CD14-positive monocyte (primary cell): Measurements from ENCODE around the gene CSGALNACT2. TPM values are rescaled to one million over a fixed set of nuclear protein-coding genes. Genes with fewer than 3 reads are reported as not detected.

Source experiments
- DNase-seq, 3 donors: peaks; one replicate each; pipeline ENCODE4 v3.0.0-alpha.2; 2011 to 2022
- H2AFZ ChIP-seq: 2 replicates; pipeline ENCODE4 v1.6.0; 2012; ENCODE audit warnings: mild to moderate bottlenecking, low read depth, low read length, inconsistent platforms; ENCODE audit not compliant: insufficient read depth, poor library complexity, severe bottlenecking
- H3K27ac ChIP-seq, 2 donors: 1 replicate in 1 of 2; 2 replicates in 1 of 2; pipeline ENCODE4 v1.5.1; 2012 to 2013; ENCODE audit warnings: low read length in 2 of 2, control low read depth in 1 of 2, inconsistent platforms in 1 of 2, low read depth in 1 of 2, mild to moderate bottlenecking in 1 of 2
- H3K27me3 ChIP-seq, 2 donors: one replicate each; pipeline versions ENCODE4 v1.6.0 to v1.6.1; 2011 to 2013; ENCODE audit warnings: low read length in 2 of 2; ENCODE audit not compliant: control insufficient read depth in 2 of 2, insufficient read depth in 2 of 2
- H3K36me3 ChIP-seq, 2 donors: replicated peaks in 1 of 2; 1 replicate in 1 of 2; 2 replicates in 1 of 2; pipeline versions ENCODE4 v1.5.1 to v1.6.1; 2012 to 2013; ENCODE audit warnings: low read length in 2 of 2, control low read depth in 1 of 2, inconsistent platforms in 1 of 2, mild to moderate bottlenecking in 1 of 2; ENCODE audit not compliant: insufficient read depth in 2 of 2, control insufficient read depth in 1 of 2
- H3K4me1 ChIP-seq, 2 donors: 1 replicate in 1 of 2; 2 replicates in 1 of 2; pipeline versions ENCODE4 v1.5.1 to v1.6.1; 2012 to 2013; ENCODE audit warnings: low read length in 2 of 2, control low read depth in 1 of 2, inconsistent platforms in 1 of 2, mild to moderate bottlenecking in 1 of 2, moderate library complexity in 1 of 2; ENCODE audit not compliant: insufficient read depth in 2 of 2, control insufficient read depth in 1 of 2
- H3K4me2 ChIP-seq: replicated peaks from 2 replicates; pipeline ENCODE3; 2012; ENCODE audit warnings: low read length, moderate library complexity, mild to moderate bottlenecking; ENCODE audit not compliant: poor library complexity, severe bottlenecking; ENCODE audit errors: extremely low read depth
- H3K4me3 ChIP-seq, 3 experiments: fragments of 200-600 bp in 1 of 3; sonication (generic) in 1 of 3; replicated peaks in 1 of 3; 1 replicate in 2 of 3; 2 replicates in 1 of 3; pipeline ENCODE4 v1.5.1; 2011 to 2013; ENCODE audit warnings: low read length in 3 of 3, mild to moderate bottlenecking in 3 of 3, control low read depth in 2 of 3, low read depth in 2 of 3, inconsistent platforms in 1 of 3, moderate library complexity in 1 of 3
- H3K79me2 ChIP-seq: 2 replicates; pipeline ENCODE4 v1.6.0; 2012; ENCODE audit warnings: mild to moderate bottlenecking, control low read depth, inconsistent platforms, low read length, moderate library complexity; ENCODE audit not compliant: insufficient read depth
- H3K9ac ChIP-seq: 2 replicates; pipeline ENCODE4 v1.6.0; 2017; ENCODE audit warnings: low read length, mild to moderate bottlenecking; ENCODE audit not compliant: insufficient read depth, poor library complexity, severe bottlenecking
- H3K9me3 ChIP-seq, 2 donors: replicated peaks in 1 of 2; 1 replicate in 1 of 2; 2 replicates in 1 of 2; pipeline versions ENCODE4 v1.5.1 to v1.6.1; 2012 to 2013; ENCODE audit warnings: low read length in 2 of 2, control low read depth in 1 of 2; ENCODE audit not compliant: control insufficient read depth in 1 of 2, insufficient read depth in 1 of 2
- H4K20me1 ChIP-seq: 2 replicates; pipeline ENCODE4 v1.6.0; 2012; ENCODE audit warnings: mild to moderate bottlenecking, low read length, control low read depth, moderate library complexity; ENCODE audit not compliant: insufficient read depth
- H3K27ac Mint-ChIP-seq, 7 donors: one replicate each; pipeline ENCODE4 v1.8.0; 2020; ENCODE audit warnings: mild to moderate bottlenecking in 7 of 7, mixed read lengths in 7 of 7, moderate library complexity in 6 of 7, inconsistent platforms in 2 of 7
- H3K27me3 Mint-ChIP-seq, 3 donors: one replicate each; pipeline ENCODE4 v1.8.0; 2021 to 2022; ENCODE audit warnings: low read depth in 3 of 3, mild to moderate bottlenecking in 3 of 3, mixed read lengths in 3 of 3, moderate library complexity in 3 of 3, inconsistent platforms in 1 of 3
- H3K36me3 Mint-ChIP-seq, 2 donors: one replicate each; pipeline ENCODE4 v1.8.0; 2020; ENCODE audit warnings: mixed read lengths in 2 of 2, inconsistent platforms in 1 of 2, mild to moderate bottlenecking in 1 of 2
- H3K4me1 Mint-ChIP-seq: one replicate; pipeline ENCODE4 v1.8.0; 2020; ENCODE audit warnings: mild to moderate bottlenecking, mixed read lengths
- H3K4me3 Mint-ChIP-seq, 2 donors: one replicate each; pipeline ENCODE4 v1.8.0; 2020; ENCODE audit warnings: mild to moderate bottlenecking in 2 of 2, mixed read lengths in 2 of 2, moderate library complexity in 1 of 2
- H3K9me3 Mint-ChIP-seq, 7 donors: one replicate each; pipeline ENCODE4 v1.8.0; 2020 to 2022; ENCODE audit warnings: mixed read lengths in 7 of 7, mild to moderate bottlenecking in 6 of 7, moderate library complexity in 6 of 7, inconsistent platforms in 2 of 7
- WGBS: methylation state at CpG from one replicate; pipeline ENCODE4 v1.1.5; 2013; ENCODE audit warnings: missing lambda C conversion rate; ENCODE audit not compliant: insufficient coverage; 5-methylcytosine and 5-hydroxymethylcytosine counted together
- intact Hi-C, 2 donors: fragments of 100-400 bp; cut with micrococcal nuclease; formaldehyde crosslinking; loops; one replicate each; pipeline versions ENCODE4 v1.15.0 to v1.15.1; 2023
- polyA plus RNA-seq, 3 donors: library from polyadenylated mRNA; depleted of rRNA in 1 of 3; unstranded in 2 of 3; stranded (reverse) in 1 of 3; fragments of 300-500 nt in 2 of 3; fragments of >200 nt in 1 of 3; fragmentation: Illumina TruSeq in 2 of 3; gene quantifications; 1 replicate in 2 of 3; 2 replicates in 1 of 3; pipeline ENCODE4 v1.2.3, GENCODE V29; 2012 to 2021
- TF ChIP-seq, protein P1 (sequence below): fragments of 200-600 bp; IDR thresholded peaks from one replicate; pipeline ENCODE4 v1.8.0; 2022; ENCODE audit warnings: antibody characterized with exemption, mild to moderate bottlenecking

Gene CSGALNACT2
- polyA plus RNA-seq, 3 donors, result 43.7 to 80.1 (median 48.2) TPM

DNA sequence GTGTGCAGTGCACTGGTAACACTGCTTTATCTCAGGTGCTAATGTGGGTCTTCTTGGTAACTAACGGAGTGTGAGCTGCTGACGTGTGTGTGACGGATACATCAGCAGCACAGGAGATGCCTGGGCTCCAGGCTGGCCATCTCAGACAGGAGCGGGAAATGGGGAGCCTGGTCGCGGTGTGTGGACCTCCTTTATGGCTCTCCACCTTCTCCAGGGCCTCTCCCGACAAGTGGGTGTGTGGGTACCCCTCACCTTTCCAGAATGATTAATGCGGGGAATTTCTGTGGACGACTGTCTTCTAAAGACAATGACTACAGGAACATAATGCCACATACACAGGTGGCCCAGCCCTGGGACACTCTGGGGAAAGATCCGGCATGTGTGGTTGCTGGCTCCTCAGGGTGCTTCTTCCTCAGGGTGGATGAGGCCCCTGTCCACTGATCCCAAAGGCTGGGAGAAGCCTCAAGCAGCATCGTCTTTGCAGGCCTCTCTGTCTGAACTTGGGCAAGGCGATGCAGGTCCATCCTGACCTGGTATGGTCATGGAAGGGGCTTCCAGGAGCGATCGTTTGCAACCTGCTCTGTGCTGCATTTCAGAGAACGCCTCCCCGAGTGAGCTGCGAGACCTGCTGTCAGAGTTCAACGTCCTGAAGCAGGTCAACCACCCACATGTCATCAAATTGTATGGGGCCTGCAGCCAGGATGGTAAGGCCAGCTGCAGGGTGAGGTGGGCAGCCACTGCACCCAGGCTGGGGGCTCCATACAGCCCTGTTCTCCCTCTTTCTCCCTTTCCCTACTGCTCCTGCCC, 20.3 kb upstream of the CSGALNACT2 start:
- Histone ChIP-seq H3K79me2 (no peaks in the 10 kb centered on the region), H3K4me3 (no peak overlapping the region), H3K36me3 (no peaks in the 10 kb centered on the region), H3K9ac (no peak overlapping the region), H3K27me3 (no peaks in the 10 kb centered on the region), H3K27ac (no peak overlapping the region), H3K4me2 (no peak overlapping the region), H2AFZ (no peak overlapping the region), H3K4me1 (peaks cover 33 to 49% of the 10 kb centered on the region in 2 donors), H4K20me1 (no peaks in the 10 kb centered on the region), H3K9me3 (no peaks in the 10 kb centered on the region)
- DNase-seq, result no peak
- Mint-ChIP-seq H3K27me3 (peaks cover 1 to 7% (median 2%) of the 10 kb centered on the region in 3 donors), H3K36me3 (no peaks in the 10 kb centered on the region), H3K27ac (peak overlapping the region in 3 of 7 donors; percentile 26 to 42 (median 37)), H3K4me1 (peaks cover 44% of the 10 kb centered on the region), H3K4me3 (no peak overlapping the region), H3K9me3 (peaks cover 0 to 2% (median 0%) of the 10 kb centered on the region in 7 donors)
- TF ChIP-seq, protein P1, sequence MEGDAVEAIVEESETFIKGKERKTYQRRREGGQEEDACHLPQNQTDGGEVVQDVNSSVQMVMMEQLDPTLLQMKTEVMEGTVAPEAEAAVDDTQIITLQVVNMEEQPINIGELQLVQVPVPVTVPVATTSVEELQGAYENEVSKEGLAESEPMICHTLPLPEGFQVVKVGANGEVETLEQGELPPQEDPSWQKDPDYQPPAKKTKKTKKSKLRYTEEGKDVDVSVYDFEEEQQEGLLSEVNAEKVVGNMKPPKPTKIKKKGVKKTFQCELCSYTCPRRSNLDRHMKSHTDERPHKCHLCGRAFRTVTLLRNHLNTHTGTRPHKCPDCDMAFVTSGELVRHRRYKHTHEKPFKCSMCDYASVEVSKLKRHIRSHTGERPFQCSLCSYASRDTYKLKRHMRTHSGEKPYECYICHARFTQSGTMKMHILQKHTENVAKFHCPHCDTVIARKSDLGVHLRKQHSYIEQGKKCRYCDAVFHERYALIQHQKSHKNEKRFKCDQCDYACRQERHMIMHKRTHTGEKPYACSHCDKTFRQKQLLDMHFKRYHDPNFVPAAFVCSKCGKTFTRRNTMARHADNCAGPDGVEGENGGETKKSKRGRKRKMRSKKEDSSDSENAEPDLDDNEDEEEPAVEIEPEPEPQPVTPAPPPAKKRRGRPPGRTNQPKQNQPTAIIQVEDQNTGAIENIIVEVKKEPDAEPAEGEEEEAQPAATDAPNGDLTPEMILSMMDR, result no peak
- intact Hi-C loops, result no loop called here
- 92% methylated on average over 13 of the region's 18 CpGs for WGBS

DNA sequence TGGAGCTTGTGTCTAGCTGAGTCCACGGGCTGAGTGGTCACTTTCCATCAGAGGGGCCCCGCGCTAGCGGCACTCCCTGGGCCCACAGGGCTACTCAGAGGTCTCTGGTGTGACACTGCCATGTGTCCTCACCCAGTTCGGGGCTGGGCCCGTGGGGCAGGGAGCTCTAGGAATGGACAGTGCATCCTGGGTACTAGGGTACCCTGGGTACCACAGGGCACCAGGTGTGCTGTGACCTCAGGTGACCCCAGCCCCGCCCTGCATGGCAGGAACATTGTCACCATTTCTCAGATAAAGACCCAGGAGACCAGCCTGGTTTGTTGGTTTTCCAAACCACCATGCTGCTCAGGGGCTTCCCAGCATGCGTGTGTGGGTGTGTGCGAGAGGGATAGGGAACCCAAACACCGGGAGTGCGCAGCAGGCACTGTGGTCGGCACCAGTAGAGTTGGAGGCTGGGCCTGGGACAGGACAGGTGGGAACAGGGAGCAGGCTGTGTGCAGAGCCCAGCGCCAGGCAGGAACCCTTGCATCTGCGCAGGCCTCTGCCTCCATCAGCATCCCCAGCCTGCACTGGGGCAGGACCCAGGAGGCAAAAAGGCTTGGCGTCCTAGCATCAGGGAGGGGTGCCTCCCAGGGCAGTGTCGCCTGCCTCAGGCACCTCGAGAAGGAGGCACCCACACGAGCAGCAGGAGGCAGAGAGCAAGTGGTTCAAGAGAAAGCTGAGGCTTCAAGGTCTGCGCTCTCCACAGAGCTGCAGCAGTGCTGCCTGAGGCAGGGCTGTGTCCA, 19.4 kb upstream of the CSGALNACT2 start:
- WGBS, result 86% methylated on average over 17 of the region's 19 CpGs
- H3K36me3 Mint-ChIP-seq, result no peaks in the 10 kb centered on the region
- H3K27ac Mint-ChIP-seq, result peak overlapping the region in 6 of 7 donors; percentile 43 to 87 (median 74)
- Histone ChIP-seq H3K36me3 (no peaks in the 10 kb centered on the region), H3K9me3 (no peaks in the 10 kb centered on the region), H3K4me1 (peaks cover 41 to 50% of the 10 kb centered on the region in 2 donors), H4K20me1 (no peaks in the 10 kb centered on the region), H3K27me3 (no peaks in the 10 kb centered on the region), H3K4me2 (no peak overlapping the region), H3K9ac (no peak overlapping the region), H3K27ac (no peak overlapping the region), H3K4me3 (no peak overlapping the region), H3K79me2 (no peaks in the 10 kb centered on the region), H2AFZ (no peak overlapping the region)
- peaks cover 44% of the 10 kb centered on the region for H3K4me1 Mint-ChIP-seq
- H3K27me3 Mint-ChIP-seq, result peaks cover 1 to 7% (median 2%) of the 10 kb centered on the region in 3 donors
- H3K4me3 Mint-ChIP-seq, result no peak overlapping the region
- peaks cover 0 to 2% (median 0%) of the 10 kb centered on the region in 7 donors for H3K9me3 Mint-ChIP-seq
- DNase-seq, result no peak
- intact Hi-C loops, result no loop called here
- TF ChIP-seq, protein P1, result no peak
